BJ (cell line): ENCODE measurements around the gene ROR2. TPM values are rescaled to one million over a fixed set of nuclear protein-coding genes. Genes with fewer than 3 reads are reported as not detected.

Source experiments
- CTCF ChIA-PET: fragments of 350-600 bp; formaldehyde crosslinking; extraction: SDS; loops from one replicate; lab custom pipeline; 2021; ENCODE audit warnings: antibody characterized with exemption, inconsistent platforms; lab: Yijun Ruan, JAX
- POLR2A ChIA-PET: fragments of 300-600 bp; sonication (Branson Sonifier 250); formaldehyde crosslinking; extraction: SDS; loops from one replicate; lab custom pipeline; 2021; ENCODE audit warnings: antibody characterized with exemption; lab: Charles Lee
- DNase-seq: peaks from one replicate; pipeline ENCODE4 v3.0.0-alpha.2; 2011; ENCODE audit warnings: low read depth
- H3K27me3 ChIP-seq: 2 replicates; pipeline ENCODE4 v1.6.0; 2011; ENCODE audit warnings: low read length; ENCODE audit not compliant: control insufficient read depth, insufficient read depth
- H3K36me3 ChIP-seq: 2 replicates; pipeline ENCODE4 v1.5.1; 2011; ENCODE audit warnings: low read length; ENCODE audit not compliant: control insufficient read depth, insufficient read depth
- H3K4me3 ChIP-seq: 2 replicates; pipeline ENCODE4 v1.5.1; 2011; ENCODE audit warnings: low read depth, mild to moderate bottlenecking, control low read depth, low read length
- CTCF ChIP-seq: IDR thresholded peaks from 2 replicates; pipeline ENCODE4 v1.5.1; 2011; ENCODE audit warnings: low read depth, mild to moderate bottlenecking, control low read depth, inconsistent platforms, low read length, moderate library complexity; ENCODE audit not compliant: insufficient read depth
- polyA plus RNA-seq: library from polyadenylated mRNA; depleted of rRNA; stranded (reverse); fragments of >200 nt; gene quantifications from 2 replicates; pipeline ENCODE4 v1.2.3, GENCODE V29; 2011

The ROR2 gene
- polyA plus RNA-seq, 1 experiment: 1.1 TPM

DNA sequence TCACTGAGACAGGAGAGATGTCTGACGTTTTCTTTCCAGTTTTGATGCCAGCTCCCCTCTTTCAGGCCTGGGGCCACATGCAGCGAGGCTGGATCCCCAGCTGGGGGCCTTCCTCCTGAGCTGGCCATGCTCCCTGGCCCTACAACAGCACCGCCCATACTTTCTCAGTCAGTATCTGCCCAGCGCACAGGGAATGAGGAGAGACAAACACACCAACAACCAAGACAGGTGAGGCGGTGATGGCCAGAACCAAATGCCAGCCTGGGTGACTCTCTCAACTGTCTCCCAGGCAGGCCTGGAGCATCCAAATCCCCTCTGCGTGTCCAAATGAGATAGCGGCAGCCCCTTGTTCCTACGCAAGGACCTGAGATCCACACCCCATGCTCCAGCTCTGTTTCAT lies 109.6 kb downstream of the ROR2 start:
- no peak for DNase-seq
- Histone ChIP-seq H3K4me3 (no peak overlapping the region), H3K27me3 (no peaks in the 10 kb centered on the region), H3K36me3 (no peaks in the 10 kb centered on the region)
- CTCF ChIA-PET: no interaction called here
- POLR2A ChIA-PET: no interaction called here
- no peak for TF ChIP-seq CTCF

DNA sequence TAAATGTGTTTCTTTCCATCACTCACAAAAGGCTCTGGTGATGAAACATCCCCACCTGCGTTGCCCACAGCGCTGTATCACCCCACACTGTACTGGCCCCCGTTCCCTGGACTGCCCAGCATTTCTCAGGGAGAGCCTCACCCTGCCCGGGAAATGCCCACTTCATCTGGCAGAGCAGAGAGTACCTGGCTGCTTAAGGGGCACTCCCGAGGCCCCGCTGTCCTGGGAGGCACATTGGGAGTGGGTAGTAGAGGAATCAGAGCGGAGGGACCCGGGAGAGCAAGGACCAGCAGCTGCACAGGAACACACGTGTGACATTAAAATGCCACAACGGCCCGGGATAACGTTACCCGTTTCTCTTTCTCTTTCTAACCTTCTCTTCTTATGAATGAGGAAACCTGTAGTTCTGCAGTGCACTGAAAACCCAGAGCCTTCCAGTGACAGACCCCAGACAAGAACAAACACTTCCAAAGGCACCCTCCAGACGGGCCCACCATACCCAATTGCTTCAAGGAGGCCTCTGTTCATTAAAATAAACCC lies 110.0 kb downstream of the ROR2 start:
- H3K27me3 ChIP-seq: no peaks in the 10 kb centered on the region
- no peak overlapping the region for H3K4me3 ChIP-seq
- no peak for DNase-seq
- no peak for TF ChIP-seq CTCF
- CTCF ChIA-PET: no interaction called here
- POLR2A ChIA-PET: no interaction called here
- no peaks in the 10 kb centered on the region for H3K36me3 ChIP-seq

- H3K27me3 ChIP-seq: no peaks in the 10 kb centered on the region; the same call in 1 of the 2 replicates
- ChIA-PET CTCF (interaction anchor here (1.1 kb wide), 1 partner anchor 9 kb away, joined by 5 read pairs; no protein-coding TSS in a partner anchor), POLR2A (interaction anchor here (0.6 kb wide), 2 partner anchors 9 to 57 kb away, joined by 3 to 4 read pairs; no protein-coding TSS in a partner anchor)
- DNase-seq: no peak
- TF ChIP-seq CTCF: no peak
- H3K4me3 ChIP-seq: no peak overlapping the region
- no peaks in the 10 kb centered on the region for H3K36me3 ChIP-seq
Measured at GRCh38 chr9:91837981-91838731, 111.9 kb downstream of the ROR2 start.

DNA sequence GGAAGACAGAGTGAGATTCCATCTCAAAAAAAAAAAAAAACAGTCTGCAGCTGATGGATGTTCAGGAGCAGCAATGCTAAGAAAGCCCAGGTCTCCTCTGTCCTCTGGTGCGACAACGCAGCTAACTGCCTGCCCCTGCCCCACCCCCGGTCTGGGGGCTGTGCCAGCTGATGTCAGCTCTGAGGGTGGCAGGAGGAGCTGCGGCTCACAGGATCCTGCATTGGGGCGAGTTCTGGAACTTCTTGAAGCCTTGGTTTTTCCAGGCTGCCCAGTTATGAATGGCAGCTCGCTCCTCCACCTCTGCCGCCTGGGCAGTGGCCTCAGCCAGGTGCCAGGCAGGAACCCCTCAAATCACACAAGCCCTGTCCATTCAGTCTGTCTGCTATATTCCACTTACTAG lies 113.5 kb downstream of the ROR2 start:
- no peaks in the 10 kb centered on the region for H3K36me3 ChIP-seq
- no peak overlapping the region for H3K4me3 ChIP-seq
- H3K27me3 ChIP-seq: peaks cover 1% of the 10 kb centered on the region; the same call in 1 of the 2 replicates
- DNase-seq: no peak
- no peak for TF ChIP-seq CTCF
- POLR2A ChIA-PET: no interaction called here
- CTCF ChIA-PET: no interaction called here

DNA sequence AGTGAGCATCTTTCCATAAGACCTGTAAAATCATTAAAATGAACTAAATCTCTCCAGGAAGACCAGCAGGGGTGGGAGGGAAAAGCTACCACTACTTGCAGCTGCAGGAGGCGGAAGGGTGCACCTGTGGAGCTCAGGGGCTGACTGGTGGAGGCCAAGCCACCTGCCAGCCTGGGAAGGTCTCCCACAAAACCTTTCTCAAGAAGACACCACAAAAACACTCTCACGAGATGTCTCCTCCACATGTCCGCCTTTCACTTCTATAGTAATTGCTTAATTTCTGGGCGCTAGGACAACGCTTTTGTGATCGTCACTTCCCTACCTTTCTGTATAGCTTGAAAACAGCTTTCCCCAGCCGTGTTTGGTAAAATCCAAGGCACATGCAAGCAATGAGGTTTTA lies 114.4 kb downstream of the ROR2 start:
- POLR2A ChIA-PET: no interaction called here
- TF ChIP-seq CTCF: no peak
- no peaks in the 10 kb centered on the region for H3K36me3 ChIP-seq
- no peak for DNase-seq
- H3K27me3 ChIP-seq: peaks cover 1% of the 10 kb centered on the region; the same call in 1 of the 2 replicates
- H3K4me3 ChIP-seq: no peak overlapping the region
- CTCF ChIA-PET: no interaction called here
